GM21576 (cell line): ENCODE measurements around the gene CLECL1.
A peak's percentile ranks its signal among the peaks of the same experiment; 100 is the strongest.
"Not testable (repeated sequence)": the region's sequence is repeated elsewhere in the genome, so short reads cannot be mapped to it uniquely, and the experiment has no call there.

ENCODE experiments used
- ATAC-seq: cut with Tn5 transposase; IDR thresholded peaks from one replicate; pipeline ENCODE4 v1.9.1; 2021; ENCODE audit warnings: mild to moderate bottlenecking, moderate library complexity; ENCODE audit not compliant: unreplicated experiment

The CLECL1 gene

DNA sequence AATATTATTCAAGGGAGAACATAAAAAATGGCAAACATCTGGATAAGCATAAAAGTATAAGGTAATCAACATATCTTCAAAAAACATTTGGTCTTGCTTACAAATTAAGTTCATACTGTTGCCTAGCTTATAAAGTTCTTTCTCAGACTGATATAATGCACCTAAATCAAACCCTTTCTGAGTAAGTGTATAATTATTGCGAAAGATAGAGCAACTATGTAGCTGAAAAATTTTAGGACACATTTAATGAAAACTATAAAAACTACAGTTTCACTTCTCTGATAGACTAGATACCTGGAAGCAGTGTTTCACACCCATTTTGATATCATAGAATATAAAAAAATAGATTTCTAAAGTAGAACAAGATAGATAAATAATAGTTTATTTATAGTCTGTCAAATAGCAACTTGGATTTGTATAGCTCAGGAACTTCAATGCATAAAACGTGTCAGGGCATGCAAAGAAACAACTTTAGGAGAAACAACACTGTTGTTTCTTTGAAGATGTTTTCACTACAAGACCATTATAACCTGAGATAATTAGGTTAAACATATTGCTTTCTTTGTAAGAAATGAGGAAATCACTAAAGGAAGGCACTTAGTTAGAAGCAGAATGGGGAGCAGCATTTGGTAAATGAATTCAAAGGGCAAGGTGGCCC, 7.6 kb downstream of the CLECL1 start:
- ATAC-seq = no peak

DNA sequence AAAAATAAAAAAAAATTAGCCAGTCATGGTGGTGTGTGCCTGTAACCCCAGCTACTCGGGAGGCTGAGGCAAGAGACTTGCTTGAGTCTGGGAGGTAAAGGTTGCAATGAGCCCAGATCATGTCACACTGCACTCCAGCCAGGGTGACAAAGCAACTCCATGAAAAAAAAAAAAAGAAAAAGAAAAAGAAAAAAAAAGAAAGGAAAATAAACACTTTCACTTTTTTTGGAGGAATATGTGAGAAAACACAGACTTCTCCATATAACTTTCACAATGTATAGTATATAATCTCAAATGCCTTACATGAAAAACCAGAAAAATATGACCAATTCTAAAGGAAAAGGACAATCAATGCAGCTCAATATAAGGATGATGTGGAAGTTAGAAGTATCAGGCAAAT, 8.9 kb downstream of the CLECL1 start:
- no peak for ATAC-seq

DNA sequence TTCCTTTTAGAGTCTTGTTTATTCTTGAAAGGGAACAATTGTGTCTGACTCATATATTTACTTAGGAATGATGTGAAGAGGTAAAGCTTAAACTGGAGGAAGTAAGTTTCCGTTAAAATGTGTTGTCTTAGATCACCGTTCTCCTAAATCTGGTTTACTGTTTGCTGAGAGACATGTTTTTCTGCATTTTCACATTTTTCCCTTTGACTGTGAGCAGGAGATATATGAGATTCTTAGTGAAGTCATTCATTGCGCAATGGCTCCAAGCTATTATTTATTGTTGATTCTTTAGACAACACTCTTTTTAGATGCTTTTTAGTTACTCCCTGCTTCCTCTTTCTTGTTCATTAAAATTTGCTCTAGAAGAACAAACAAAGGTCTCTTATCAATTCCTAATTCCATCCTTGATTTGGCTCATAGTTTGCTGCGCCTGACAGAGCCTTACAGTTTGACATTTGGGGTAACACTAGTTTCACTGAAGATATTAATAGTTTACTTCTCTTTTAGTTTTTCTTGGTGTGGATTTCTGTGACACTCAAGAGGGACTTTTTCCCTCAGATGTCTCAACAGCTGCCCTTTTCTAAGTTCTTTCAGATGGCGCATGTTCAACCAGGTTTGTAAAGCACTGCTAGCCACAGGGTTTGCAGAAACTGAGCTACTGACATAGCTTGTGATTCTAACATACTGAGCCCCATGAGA, 11.4 kb downstream of the CLECL1 start:
- ATAC-seq = peak; percentile 62

DNA sequence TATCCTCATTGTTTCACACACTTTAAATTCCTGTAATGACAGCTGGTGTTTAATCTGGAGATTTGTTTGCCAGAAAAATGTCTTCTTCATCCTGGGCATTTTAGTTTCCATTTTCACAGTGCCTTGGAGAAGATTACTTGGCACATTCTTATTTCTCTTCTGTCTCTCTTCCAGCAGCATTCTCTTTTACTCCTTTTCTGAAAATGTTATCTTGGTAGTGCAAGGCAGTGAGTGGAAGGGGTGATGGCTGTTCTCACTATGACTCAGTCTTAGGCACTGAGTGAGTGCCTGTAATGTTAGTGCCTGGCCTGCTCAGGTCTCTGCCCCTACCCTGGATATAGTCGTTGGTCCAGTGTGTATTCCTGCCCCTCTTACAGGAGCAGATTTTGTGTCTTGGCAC, 13.1 kb downstream of the CLECL1 start:
- ATAC-seq = no peak

DNA sequence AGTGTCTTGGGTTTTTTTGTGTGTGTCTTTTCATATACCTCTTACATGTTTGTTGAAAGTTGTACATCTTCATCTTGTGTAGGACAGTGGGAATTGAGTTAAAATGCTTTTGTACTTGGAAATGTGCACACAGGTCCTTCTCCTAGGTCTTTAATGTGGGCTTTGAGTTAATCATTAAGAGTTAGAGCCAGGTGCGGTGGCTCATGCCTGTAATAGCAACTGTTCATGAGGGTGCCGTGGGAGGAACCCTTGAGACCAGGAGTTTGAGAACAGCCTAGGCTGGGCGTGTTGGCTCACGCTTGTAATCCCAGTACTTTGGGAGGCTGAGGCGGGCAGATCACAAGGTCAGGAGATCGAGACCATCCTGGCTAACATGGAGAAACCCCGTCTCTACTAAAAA, 13.9 kb downstream of the CLECL1 start:
- no peak for ATAC-seq

DNA sequence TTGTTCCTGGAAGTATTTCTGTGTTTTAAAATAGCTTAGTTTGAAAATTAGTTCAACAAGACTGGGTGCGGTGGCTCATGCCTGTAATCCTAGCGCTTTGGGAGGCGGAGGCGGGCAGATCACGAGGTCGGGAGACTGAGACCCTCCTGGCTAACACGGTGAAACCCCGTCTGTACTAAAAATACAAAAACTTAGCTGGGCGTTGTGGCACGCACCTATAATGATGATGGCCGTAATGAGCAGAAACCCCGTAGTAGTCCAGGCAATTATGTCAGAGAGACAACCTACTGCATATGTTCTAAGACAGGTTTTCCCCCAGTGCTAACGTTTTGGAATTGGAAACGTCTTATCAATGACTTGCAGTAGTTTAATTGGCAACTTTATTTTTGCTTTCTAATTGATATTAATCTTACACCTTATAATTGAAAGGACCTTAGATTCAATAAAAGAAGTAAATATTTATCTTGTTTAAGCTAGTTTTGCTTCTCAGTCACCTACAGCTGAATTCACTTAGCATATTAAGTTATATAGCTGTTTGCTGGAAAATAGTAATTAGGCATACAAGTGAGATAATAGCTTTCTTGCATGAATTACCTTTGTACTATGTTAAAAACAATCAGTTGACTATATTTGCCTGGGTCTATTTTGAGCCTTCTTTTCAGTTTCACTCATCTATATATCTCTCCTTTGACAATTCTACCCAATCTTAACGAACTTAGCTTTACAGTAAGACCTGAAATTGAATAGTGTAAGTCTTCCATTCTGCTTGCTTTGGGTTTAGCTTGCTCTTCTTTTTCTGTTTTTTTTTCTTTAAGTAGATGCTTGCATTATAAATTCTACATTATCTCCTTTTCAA, 15.6 kb downstream of the CLECL1 start:
- no peak for ATAC-seq

DNA sequence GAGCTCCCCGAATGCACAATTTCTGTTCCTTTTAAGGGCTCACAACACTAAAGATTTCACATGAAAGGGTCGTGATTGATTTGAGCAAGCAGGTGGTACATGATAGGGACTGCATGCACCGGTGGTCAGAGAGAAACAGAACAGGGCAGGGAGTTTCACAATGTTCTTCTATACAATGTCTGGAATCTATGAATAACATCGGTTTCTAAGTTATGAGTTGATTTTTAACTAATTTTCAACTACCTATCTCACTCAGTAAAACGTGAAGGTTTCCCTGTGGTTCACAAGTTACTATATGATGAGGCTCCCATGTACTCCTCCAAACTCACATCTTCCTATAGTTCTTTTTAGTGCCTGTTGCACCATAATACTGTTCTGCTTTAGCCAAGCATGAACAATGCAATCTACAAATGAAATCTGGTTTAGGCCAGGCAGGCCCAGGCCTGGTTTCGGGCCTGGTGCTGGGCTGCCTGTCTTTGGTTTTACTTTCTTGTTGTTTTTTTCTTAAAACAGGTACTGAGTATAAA, 19.8 kb downstream of the CLECL1 start:
- ATAC-seq = peak; percentile 61

DNA sequence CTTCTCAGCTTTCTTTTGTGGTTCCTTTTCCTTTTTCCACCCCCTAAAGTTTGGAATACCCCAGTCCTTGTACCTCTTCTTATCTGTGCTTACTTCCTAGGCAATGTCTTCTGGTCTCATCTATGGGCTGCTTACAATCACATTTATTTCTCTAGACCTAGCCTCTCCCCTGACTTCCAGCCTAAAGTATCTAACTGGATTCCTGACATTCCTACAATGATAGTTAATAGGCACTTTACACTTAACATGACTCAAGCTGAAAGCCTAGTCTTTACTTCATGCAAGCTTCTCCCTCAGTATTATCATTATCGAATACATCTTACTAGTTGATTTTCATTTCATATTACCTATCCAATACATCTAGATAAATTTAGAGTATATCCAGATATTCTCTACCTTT, 21.2 kb downstream of the CLECL1 start:
- no peak for ATAC-seq

DNA sequence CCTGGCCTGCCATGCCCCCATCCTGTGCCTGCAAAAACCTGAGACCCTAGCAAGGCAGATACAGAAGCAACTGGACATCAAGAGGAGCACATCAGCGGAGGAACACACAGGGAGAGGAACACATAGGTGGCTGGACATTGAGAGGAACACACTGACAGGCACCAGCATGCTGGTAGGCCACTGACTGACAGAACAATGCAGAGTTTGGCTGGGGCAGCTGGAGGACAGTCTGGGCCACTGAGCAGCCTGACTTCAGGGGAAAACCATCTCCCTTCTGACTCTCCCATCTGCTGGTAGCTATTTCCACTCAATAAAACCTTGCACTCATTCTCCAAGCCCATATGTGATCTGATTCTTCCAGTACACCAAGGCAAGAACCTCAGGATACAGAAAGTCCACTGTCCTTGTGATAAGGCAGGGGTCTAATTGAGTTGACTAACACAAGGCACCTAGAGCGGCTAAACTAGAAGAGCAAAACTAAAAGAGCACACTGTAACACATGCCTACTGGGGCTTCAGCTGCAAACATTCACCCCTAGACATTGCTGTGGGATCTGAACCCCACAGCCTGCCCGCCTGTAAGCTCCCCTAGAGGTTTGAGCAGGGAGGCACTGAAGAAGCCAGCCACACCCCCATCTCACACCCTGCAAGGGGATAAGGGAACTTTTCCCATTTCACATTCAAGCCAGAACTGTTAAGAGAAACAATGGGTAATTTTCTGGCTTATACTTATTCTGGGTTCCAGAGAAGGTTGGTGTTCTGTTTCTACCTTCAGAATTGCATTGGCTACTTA, 22.1 kb downstream of the CLECL1 start:
- ATAC-seq = no peak

DNA sequence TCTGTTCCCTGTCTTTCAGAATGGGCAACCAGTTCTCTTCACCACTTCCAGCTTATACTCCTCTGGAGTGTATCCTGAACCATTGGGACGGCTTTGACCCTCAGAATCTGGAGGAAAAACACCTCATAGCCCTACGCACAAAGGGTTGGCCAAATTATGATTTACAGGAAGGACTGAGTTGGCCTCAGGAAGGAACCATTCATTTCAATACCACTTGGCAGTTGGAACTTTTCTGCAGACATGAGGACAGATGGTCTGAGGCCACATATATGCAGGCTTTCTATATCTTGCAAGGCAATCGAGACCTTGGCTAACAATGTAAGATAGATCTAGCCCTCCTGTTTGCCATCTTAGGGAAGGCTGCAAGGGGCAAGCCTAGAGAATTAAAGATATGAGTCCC, 24.0 kb downstream of the CLECL1 start:
- ATAC-seq = no peak

DNA sequence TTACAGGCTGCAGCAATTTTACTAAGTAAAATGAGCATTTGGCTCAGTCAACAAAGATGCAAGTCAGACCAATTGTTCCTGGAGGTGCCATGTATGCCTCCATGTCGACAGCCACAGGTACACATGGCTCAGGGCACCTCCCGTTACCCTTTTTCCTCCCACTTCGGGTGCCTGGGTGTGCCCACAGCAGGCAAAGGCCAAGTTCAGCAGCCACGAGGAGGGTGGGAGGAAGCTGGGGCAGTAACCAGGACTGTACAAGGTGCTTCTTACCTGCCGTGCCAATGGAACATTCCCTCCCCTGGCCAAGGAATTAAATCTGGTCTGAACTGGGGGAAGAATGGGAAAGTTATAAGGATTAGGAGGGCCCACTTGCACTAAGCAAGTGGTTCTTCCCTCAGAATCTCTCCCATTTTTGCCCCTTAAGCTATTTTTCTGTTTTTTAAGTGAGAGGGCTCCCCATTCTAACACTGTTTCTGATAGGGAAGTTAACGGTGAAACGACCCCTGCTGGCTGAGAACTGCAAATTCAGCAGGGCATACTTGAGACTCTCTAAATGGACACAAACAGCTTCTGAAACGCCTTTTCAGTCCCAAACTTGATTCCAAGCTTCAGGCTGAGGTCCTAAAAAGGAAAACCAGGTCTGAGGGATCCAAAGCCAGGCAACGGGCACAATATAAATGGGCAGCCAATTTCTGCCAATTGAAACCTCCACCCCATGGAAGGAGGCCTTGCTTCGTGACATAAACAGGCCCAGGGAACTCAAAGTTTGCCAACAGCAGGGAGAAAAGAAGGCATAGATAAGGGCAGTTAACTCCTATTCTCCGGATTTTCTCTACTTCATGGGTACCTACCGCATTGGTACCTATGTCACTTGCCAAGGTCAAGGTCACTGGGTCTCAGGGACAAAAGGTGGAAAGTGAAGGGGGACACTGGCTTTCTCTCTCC, 24.8 kb downstream of the CLECL1 start:
- no peak for ATAC-seq

DNA sequence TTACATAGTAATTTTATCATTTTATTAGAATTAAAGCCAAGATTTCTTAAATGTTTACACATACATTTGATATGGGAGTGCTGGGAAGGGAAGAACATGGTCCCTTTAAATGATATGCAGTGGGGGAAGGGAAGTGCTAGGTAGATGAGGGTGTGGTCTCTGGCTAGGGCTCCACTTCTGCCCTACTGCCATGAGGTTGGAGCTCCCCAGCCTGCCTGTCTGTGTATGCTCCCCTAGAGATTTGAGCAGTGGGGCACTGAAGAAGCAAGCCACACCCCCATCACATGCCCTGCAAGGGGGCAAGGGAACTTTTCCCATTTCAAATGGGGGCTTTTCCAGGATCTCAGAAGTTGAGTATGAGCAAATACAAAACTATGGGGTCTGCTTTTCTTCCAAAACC, 25.5 kb downstream of the CLECL1 start:
- no peak for ATAC-seq

DNA sequence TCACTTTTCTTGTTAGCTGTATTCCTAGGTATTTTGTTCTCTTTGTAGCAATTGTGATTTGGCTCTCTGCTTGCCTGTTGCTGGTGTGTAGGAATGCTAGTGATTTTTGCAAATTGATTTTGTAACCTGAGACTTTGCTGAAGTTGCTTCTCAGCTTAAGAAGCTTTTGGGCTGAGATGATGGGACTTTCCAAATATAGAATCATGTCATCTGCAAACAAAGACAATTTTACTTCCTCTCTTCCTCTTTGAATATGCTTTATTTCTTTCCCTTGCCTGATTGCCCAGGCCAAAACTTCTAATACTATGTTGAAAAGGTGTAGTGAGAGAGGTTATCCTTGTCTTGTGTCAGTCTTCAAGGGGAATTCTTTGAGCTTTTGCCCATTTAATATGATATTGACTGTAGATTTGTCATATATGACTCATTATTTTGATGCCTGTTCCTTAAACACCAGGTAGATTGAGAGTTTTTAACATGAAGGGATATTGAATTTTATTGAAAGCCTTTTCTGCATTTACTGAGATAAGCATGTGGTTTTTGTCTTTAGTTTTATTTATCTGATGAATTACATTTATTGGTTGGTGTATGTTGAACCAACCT, 26.7 kb downstream of the CLECL1 start:
- ATAC-seq = no peak

DNA sequence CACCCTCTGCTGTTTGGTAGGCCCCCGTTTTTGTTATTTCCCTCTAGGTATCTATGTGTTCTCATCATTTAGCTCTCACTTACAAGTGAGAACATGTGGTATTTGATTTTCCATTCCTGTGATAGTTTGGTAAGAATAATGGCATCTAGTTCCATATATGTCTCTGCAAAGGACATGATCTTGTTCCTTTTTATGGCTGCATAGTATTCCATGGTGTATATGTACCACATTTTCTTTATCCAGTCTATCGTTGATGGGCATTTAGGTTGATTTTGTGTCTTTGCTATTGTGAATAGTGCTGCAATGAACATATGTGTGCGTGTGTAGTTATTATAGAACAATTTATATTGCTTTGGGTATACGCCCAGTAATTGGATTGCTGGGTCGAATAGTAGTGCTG, 28.3 kb downstream of the CLECL1 start:
- ATAC-seq = not testable (repeated sequence)

DNA sequence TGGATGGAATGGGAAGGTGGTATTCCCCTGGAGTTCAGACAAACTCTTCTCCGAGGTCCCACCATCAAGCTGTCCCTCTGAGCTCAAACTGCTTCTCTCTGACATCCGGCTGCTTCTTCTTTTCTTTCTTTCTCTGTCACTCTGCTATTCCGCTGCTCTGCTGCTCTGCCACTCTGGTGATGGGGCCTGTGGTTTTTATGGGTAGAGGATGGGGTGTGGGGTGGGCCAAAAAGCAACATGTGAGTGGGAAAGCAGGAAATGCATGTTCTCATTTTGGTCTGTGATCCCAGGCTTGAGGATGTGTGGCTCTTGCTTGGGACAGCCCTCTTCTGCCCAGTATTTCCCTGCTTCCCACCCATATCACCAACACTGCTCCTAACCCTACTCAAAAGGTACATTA, 30.6 kb downstream of the CLECL1 start:
- ATAC-seq = no peak

DNA sequence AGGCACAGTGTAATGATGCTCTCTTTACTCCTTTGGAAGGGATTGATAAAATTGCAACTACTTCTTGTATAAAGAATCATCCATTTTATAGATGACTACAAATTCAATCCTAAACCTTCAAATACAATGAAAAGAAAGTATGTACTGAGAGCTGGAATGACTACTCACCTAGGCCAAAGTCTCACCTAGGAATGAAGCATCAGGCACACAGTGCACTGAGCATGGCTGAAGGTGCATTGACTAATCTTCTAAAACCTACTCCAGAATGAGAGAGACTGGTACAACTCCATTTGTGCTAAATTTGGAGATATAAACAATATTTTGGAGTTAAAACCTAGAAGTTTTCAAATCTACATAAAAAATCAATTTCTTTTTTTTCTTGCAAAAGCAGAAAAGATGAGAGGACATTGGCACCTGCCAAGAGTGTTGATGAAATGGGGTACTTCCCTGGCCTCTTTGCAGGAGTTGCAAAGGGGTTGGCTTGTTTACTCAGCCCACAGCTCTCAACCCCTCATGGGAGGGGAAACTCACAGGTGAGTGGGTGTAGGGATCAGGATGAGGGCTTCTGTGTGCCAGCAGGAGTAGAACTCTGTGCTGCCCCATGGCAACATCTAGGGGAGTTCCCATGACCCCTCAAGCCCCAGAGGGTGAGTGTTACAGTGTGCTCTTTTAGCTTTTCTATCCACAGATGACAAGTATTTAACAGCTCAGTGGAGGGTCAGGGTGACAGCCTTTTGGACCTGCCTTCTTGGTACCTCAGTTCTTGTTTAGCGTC, 31.3 kb downstream of the CLECL1 start:
- ATAC-seq = no peak

DNA sequence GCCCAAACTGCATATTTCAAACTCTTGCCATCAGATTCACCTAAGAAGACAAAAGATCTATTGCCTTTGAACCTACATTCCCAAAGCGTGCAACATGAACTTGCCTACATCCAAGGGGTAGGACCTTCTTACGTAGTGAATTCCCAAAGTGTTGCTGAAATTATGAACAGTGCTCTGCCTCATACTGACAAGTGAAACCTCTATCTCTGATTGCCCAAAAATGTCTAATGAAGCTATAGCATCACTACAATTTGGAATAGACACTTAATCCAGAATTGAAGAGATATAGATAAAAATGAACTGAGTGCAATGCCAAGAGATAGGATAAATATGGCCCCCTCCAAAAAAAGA, 32.3 kb downstream of the CLECL1 start:
- no peak for ATAC-seq

DNA sequence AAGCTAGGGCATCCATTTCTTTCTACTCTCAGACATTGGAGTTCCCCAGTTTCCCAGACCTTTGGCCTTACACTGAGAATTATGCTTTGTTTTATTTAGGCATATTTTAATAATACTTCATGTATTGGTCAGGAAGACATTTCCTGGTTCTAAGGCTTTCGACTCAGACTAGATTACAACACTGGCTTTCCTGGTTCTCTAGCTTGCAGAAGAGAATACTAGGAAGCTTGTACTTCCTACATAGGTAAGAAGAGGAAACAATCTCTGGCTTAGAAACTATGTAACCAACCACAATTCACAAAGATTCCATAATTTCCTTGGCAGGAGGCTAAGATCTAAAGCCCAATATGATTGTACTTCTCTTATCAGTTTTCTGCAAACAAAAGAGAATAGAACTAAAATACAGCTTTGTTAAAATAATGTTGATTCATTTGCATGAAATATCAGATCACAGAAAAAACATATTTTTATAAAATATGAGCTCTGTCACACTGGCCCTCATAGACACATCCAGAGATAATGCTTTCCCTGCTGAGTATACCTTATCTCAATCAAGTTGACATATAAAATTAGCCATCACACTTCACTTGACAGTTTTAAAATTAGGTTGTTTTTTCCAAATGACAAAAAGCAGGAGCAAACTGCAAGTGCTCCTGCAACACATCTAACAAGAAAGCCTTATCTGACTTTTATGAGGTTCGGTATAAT, 32.8 kb downstream of the CLECL1 start:
- no peak for ATAC-seq
